GM21619 (cell line): ENCODE measurements around the gene PDZD2.
A peak's percentile ranks its signal among the peaks of the same experiment; 100 is the strongest.
"Not testable (repeated sequence)": the region's sequence is repeated elsewhere in the genome, so short reads cannot be mapped to it uniquely, and the experiment has no call there.

Experiments used
- ATAC-seq: cut with Tn5 transposase; IDR thresholded peaks from one replicate; pipeline ENCODE4 v1.9.1; 2021; ENCODE audit not compliant: unreplicated experiment

PDZD2 gene

DNA sequence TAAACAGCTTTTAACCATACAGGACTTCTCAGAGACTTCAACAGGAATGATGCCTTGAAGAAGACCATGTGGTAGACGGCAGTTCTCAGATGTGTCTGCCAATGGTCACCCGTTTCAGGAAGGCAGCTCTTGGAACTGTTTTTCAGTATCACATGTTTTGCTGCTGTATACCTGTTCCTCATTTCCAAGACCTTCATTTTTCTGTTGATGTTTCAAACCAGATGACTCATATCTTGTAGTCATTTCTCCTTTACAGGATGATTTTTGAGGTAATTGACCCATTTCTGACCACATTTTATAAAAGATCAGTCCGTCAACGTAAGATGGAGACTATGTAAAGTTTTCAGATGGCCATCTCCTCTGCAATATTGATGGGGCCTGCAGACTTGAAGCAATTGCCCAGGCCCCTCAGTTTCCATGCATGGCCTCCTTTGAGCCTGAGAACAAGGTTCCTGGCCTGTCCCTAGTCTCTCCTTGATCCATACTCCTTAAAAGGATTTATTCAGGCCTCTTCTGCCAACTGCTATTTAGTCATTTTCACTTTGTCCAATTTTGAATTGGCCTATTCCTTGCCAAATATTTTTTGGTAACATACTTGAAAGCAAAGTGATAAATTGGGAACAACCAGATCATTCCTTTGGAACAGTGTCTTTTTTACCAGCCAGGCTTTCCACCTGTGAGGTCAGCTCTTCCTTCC lies 128.6 kb downstream of the PDZD2 start:
- no peak for ATAC-seq

- ATAC-seq: no peak
Observed at GRCh38 chr5:31768046-31768445, 129.1 kb downstream of the PDZD2 start.

GRCh38 chr5:31768784-31769183 lies 129.9 kb downstream of the PDZD2 start:
- no peak for ATAC-seq

GRCh38 chr5:31769530-31769929 lies 130.6 kb downstream of the PDZD2 start:
- ATAC-seq: no peak

- ATAC-seq: no peak
Observed at GRCh38 chr5:31770132-31770720, 131.3 kb downstream of the PDZD2 start.

GRCh38 chr5:31770998-31771397 lies 132.1 kb downstream of the PDZD2 start:
- ATAC-seq: peak; percentile 90

DNA sequence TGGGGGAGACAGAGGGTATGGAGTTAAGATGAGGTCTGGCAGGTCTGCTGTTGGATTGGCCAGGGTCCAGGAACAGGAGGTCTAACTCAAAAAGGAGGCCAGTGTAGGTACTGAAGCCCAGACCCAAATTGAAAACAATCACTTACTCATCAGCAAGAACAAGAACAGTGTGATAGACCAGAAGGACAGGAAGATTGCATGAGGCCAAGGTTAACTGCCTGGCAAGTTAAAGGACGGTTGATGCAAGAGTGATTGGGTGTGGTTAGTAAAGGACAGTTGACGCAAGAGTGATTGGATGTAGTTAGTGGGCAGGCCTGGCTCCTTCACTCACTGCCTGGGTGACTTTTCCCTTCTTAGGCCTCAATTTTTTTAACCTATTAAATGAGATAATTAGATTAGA lies 132.6 kb downstream of the PDZD2 start:
- peak; percentile 19 for ATAC-seq

- not testable (repeated sequence) for ATAC-seq
Observed at GRCh38 chr5:31776294-31776693, 137.4 kb downstream of the PDZD2 start.

GRCh38 chr5:31776976-31777651 lies 138.2 kb downstream of the PDZD2 start:
- ATAC-seq: no peak

GRCh38 chr5:31781772-31782171 lies 142.8 kb downstream of the PDZD2 start:
- ATAC-seq: no peak

- ATAC-seq: no peak
Observed at GRCh38 chr5:31783086-31783645, 144.2 kb downstream of the PDZD2 start.

GRCh38 chr5:31783731-31784130 lies 144.8 kb downstream of the PDZD2 start:
- no peak for ATAC-seq

GRCh38 chr5:31786090-31786631 lies 147.2 kb downstream of the PDZD2 start:
- ATAC-seq: no peak

- ATAC-seq: no peak
Observed at GRCh38 chr5:31794009-31794408, 155.1 kb downstream of the PDZD2 start.

- no peak for ATAC-seq
Observed at GRCh38 chr5:31798168-31798567, 159.2 kb downstream of the PDZD2 start.

DNA sequence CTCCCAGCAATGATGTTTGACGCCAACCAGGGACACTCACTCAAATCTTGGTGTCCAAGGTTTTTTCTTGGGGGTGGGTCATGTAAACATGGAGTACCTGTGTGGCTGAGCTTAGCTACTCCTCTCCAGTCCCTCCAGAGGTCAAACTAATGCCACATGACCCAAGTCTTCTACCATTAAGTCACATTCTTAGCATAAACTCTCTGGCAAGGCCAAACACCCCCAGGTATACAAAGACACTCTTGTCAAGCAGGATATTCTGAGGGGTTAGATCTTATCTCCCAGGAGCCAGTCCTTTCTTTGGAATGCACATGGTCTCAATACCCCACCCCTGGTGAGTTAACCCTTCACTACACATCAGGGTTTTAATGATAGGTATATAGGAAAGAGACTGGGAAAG lies 161.4 kb downstream of the PDZD2 start:
- no peak for ATAC-seq

DNA sequence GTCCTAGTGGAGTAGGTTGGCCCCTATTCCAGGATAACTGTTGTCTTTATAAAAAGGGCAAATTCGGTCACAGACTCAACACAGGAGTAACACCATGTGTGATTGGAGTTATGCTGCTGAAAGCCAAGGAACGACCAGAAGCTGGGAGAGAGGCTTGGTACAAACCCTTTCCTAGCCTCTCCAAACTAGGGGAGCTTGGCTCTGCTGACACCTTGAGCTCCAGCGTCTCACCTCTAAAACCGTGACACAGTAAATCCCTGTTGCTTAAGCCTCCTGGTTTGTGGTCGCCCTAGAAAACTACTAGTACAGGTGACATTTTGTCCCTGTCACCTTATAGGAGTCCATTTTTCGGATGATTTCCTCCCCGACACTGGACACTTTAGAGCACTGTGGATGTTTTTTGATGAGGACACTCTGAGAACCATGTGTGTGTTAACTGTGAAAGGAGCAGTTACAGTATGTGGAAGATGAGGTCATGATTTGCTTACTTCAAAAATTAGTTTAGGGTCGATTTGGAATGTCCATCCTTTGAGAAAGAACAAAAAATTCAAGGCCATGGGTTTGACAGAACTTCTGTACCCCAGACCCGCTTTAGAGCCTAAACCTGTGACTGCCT lies 167.0 kb downstream of the PDZD2 start:
- no peak for ATAC-seq

GRCh38 chr5:31806561-31806960 lies 167.6 kb downstream of the PDZD2 start:
- no peak for ATAC-seq

GRCh38 chr5:31807789-31808540 lies 169.0 kb downstream of the PDZD2 start:
- no peak for ATAC-seq

DNA sequence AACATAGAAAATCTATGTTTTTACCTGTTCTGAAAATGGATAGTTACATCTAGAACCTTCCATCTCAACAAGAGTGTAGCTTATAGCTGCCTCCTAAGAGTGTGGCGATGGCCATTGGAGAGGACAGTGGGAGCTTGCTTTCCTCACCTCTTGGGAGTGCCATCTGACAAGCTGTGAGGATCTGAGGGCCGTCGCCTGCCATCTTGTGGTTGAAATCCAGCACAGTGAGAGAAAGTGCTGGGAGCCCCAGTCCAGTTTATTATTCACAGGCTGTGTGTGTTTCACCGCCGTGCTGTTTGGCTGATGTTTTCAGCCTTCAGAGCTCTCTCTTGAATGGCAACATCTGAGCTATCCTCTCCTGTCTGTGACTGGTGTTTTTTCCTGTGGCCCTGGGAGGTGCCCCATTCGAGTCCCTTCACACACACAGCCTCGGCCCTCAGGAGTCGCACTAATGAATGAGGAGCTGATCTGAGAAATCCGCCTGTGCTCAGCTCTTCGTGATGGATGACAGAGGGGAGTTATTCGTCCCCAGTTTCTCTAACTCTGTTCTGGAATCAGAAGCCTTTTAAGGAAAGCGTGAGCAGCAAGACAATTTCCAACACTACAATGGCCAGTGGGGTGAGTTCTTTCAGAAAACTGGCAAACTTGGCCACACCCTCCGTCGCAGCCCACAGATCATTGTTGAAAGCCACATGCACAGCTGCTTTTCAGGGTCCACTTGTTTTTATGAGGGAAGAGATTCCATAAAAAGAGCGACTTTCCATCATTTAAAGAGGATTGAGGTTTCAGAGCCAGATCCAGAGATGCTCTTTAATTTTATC lies 170.3 kb downstream of the PDZD2 start:
- ATAC-seq: no peak
